Parathyroid adenoma (tissue), 2 donors: Measurements from ENCODE around the gene FOXB1.
A peak's percentile ranks its signal among the peaks of the same experiment; 100 is the strongest.

Experiments
- H2AFZ ChIP-seq: fragments of 300-600 bp; sonication (generic); one replicate; pipeline ENCODE4 v1.7.0; 2017; ENCODE audit warnings: antibody characterized with exemption, mild to moderate bottlenecking
- H3K27ac ChIP-seq: fragments of 300-600 bp; sonication (generic); one replicate; pipeline ENCODE4 v1.7.0; 2017
- H3K27me3 ChIP-seq: fragments of 300-600 bp; sonication (generic); one replicate; pipeline ENCODE4 v1.7.0; 2017; ENCODE audit warnings: low read length; ENCODE audit not compliant: control insufficient read depth, insufficient read depth
- H3K36me3 ChIP-seq: fragments of 300-600 bp; sonication (generic); one replicate; pipeline ENCODE4 v1.7.0; 2017; ENCODE audit warnings: low read length; ENCODE audit not compliant: control insufficient read depth, insufficient read depth
- H3K4me1 ChIP-seq: fragments of 300-600 bp; sonication (generic); one replicate; pipeline ENCODE4 v1.7.0; 2017; ENCODE audit warnings: control low read depth
- H3K4me2 ChIP-seq: fragments of 300-600 bp; sonication (generic); one replicate; pipeline ENCODE4 v1.7.0; 2017; ENCODE audit warnings: low read length
- H3K4me3 ChIP-seq: fragments of 300-600 bp; sonication (generic); one replicate; pipeline ENCODE4 v1.7.0; 2017; ENCODE audit warnings: low read depth, low read length
- H3K79me2 ChIP-seq: fragments of 300-600 bp; sonication (generic); one replicate; pipeline ENCODE4 v1.7.0; 2017; ENCODE audit warnings: control low read depth
- H3K9ac ChIP-seq: fragments of 300-600 bp; sonication (generic); one replicate; pipeline ENCODE4 v1.7.0; 2017; ENCODE audit warnings: mild to moderate bottlenecking
- H3K9me3 ChIP-seq: fragments of 300-600 bp; sonication (generic); one replicate; pipeline ENCODE4 v1.7.0; 2017; ENCODE audit warnings: low read length; ENCODE audit not compliant: control insufficient read depth
- TF ChIP-seq, protein P1 (sequence below): fragments of 300-600 bp; sonication (generic); IDR thresholded peaks from one replicate; pipeline ENCODE4 v1.7.0; 2017; ENCODE audit warnings: antibody characterized with exemption, mild to moderate bottlenecking
- donor health status: primary hyperparathyroidism.

The FOXB1 gene

GRCh38 chr15:60004846-60005351 lies 788 bp downstream of the FOXB1 start:
- TF ChIP-seq, protein P1, sequence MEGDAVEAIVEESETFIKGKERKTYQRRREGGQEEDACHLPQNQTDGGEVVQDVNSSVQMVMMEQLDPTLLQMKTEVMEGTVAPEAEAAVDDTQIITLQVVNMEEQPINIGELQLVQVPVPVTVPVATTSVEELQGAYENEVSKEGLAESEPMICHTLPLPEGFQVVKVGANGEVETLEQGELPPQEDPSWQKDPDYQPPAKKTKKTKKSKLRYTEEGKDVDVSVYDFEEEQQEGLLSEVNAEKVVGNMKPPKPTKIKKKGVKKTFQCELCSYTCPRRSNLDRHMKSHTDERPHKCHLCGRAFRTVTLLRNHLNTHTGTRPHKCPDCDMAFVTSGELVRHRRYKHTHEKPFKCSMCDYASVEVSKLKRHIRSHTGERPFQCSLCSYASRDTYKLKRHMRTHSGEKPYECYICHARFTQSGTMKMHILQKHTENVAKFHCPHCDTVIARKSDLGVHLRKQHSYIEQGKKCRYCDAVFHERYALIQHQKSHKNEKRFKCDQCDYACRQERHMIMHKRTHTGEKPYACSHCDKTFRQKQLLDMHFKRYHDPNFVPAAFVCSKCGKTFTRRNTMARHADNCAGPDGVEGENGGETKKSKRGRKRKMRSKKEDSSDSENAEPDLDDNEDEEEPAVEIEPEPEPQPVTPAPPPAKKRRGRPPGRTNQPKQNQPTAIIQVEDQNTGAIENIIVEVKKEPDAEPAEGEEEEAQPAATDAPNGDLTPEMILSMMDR = no peak
- no peak overlapping the region for H2AFZ ChIP-seq
- no peak overlapping the region for H3K4me3 ChIP-seq
- H3K27me3 ChIP-seq = peaks cover 13% of the 10 kb centered on the region
- no peaks in the 10 kb centered on the region for H3K9me3 ChIP-seq
- H3K79me2 ChIP-seq = no peaks in the 10 kb centered on the region
- no peak overlapping the region for H3K27ac ChIP-seq
- no peak overlapping the region for H3K9ac ChIP-seq
- H3K4me2 ChIP-seq = peak overlapping the region; percentile 53
- H3K36me3 ChIP-seq = no peaks in the 10 kb centered on the region
- H3K4me1 ChIP-seq = no peaks in the 10 kb centered on the region

DNA sequence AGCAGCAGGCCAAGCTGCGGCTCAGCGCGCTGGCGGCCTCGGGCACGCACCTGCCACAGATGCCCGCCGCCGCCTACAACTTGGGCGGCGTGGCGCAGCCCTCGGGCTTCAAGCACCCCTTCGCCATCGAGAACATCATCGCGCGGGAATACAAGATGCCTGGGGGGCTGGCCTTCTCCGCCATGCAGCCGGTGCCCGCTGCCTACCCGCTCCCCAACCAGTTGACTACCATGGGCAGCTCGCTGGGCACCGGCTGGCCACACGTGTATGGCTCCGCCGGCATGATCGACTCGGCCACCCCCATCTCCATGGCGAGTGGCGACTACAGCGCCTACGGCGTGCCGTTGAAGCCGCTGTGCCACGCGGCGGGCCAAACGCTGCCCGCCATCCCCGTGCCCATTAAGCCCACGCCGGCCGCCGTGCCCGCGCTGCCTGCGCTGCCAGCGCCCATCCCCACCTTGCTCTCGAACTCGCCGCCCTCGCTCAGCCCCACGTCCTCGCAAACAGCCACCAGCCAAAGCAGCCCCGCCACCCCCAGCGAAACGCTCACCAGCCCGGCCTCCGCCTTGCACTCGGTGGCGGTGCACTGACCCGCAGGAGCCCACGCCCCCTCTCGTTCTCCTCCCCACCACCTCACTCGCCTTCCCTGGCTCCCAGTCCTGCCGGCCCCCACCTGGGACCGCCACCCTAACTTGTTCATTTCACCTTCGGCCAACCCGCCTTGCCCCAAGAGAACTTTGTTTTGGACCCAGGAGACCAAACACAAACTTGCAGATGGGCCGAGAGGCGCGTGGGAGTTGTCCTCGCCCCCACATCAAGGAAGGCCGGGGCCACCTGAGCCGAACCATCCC lies 1.5 kb downstream of the FOXB1 start:
- Histone ChIP-seq H3K27me3 (peaks cover 13% of the 10 kb centered on the region), H3K9ac (no peak overlapping the region), H3K4me3 (peak overlapping the region; percentile 46), H3K9me3 (no peaks in the 10 kb centered on the region), H3K36me3 (no peaks in the 10 kb centered on the region), H2AFZ (no peak overlapping the region), H3K27ac (no peak overlapping the region), H3K4me2 (peak overlapping the region; percentile 53), H3K4me1 (no peaks in the 10 kb centered on the region), H3K79me2 (no peaks in the 10 kb centered on the region)
- TF ChIP-seq, protein P1 = no peak

DNA sequence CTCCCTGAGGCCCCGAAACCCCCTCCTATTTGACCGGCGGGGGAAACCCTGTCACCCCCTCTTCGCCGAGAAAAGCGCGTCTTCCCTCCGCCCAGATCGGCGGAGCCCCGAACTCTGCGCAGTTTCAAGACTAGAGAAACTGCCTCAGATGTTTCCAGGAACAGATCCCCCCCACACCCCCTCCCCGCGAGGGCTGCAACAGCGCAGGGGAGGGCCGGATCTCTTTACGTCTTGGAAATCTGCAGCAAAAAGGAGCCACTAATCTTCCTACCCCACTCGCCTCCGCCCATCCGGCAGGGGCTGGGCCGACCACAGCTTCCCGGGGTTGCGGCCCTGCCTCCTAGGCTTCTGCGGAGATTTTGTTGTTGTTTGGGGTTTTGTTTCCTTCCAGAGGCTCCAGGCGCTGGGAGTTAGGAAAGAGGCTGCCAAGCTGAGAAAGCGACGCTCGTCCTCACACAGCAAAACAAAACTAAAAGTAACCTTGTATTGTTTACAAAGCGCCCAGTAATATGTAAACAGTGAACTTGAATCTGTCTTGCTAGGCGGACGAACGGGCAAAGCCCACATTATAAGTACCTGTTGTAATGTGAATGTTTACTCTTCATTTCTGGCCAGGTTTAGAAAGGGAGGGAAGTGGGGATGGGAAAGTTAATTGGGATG lies 2.2 kb downstream of the FOXB1 start:
- peaks cover 13% of the 10 kb centered on the region for H3K27me3 ChIP-seq

GRCh38 chr15:60006873-60007272 lies 2.8 kb downstream of the FOXB1 start:
- no peak overlapping the region for H2AFZ ChIP-seq
- H3K4me2 ChIP-seq = peak overlapping the region; percentile 53
- TF ChIP-seq, protein P1 = no peak
- H3K27me3 ChIP-seq = peaks cover 13% of the 10 kb centered on the region
- no peaks in the 10 kb centered on the region for H3K9me3 ChIP-seq
- H3K4me1 ChIP-seq = no peaks in the 10 kb centered on the region
- no peak overlapping the region for H3K9ac ChIP-seq
- H3K4me3 ChIP-seq = peak overlapping the region; percentile 46
- H3K27ac ChIP-seq = no peak overlapping the region
- H3K79me2 ChIP-seq = no peaks in the 10 kb centered on the region
- no peaks in the 10 kb centered on the region for H3K36me3 ChIP-seq

More for the DNA sequence above, 2.2 kb downstream of the FOXB1 start:
- Histone ChIP-seq H3K79me2 (no peaks in the 10 kb centered on the region), H3K27ac (no peak overlapping the region), H3K4me3 (peak overlapping the region; percentile 46), H3K9me3 (no peaks in the 10 kb centered on the region), H3K4me1 (no peaks in the 10 kb centered on the region), H3K4me2 (peak overlapping the region; percentile 53), H3K36me3 (no peaks in the 10 kb centered on the region), H3K9ac (no peak overlapping the region), H2AFZ (peak overlapping the region; percentile 9)
- TF ChIP-seq, protein P1 = no peak
